H1 (cell line): ENCODE measurements around the gene PLEKHA1. TPM values are rescaled to one million over a fixed set of nuclear protein-coding genes. Genes with fewer than 3 reads are reported as not detected.

ENCODE experiments used
- BACH1 ChIP-seq: IDR thresholded peaks from 2 replicates; pipeline ENCODE4 v1.6.1; 2012; ENCODE audit warnings: low read length, improper control_type of control experiment
- BCL11A ChIP-seq, 2 experiments: IDR thresholded peaks; one replicate each; pipeline ENCODE4 v1.6.1; 2011; ENCODE audit warnings: low read depth in 2 of 2, low read length in 2 of 2, mild to moderate bottlenecking in 2 of 2
- CBX5 ChIP-seq: fragments of 300-800, 300-1000 bp; sonication (generic); IDR thresholded peaks from 2 replicates; pipeline ENCODE4 v1.7.1; 2016; ENCODE audit warnings: antibody characterized with exemption, low read length, low read depth
- CREB1 ChIP-seq: IDR thresholded peaks from 2 replicates; pipeline ENCODE4 v1.6.1; 2012; ENCODE audit warnings: inconsistent platforms
- FOSL1 ChIP-seq: IDR thresholded peaks from 2 replicates; pipeline ENCODE4 v1.6.1; 2011; ENCODE audit warnings: mild to moderate bottlenecking, low read depth, low read length, moderate library complexity; ENCODE audit not compliant: insufficient read depth
- MAFK ChIP-seq: IDR thresholded peaks from 2 replicates; pipeline ENCODE4 v1.6.1; 2012; ENCODE audit warnings: low read depth, mild to moderate bottlenecking, improper control_type of control experiment, low read length
- RBBP5 ChIP-seq: IDR thresholded peaks from 2 replicates; pipeline ENCODE4 v1.7.1; 2012; ENCODE audit warnings: low read depth, mild to moderate bottlenecking, inconsistent platforms, low read length, moderate library complexity, borderline replicate concordance
- SIRT6 ChIP-seq: IDR thresholded peaks from one replicate; pipeline ENCODE4 v1.7.1; 2012; ENCODE audit warnings: low read length, inconsistent platforms
- ZNF274 ChIP-seq: IDR thresholded peaks from 2 replicates; pipeline ENCODE4 v1.7.0; 2012; ENCODE audit warnings: low read length, borderline replicate concordance; ENCODE audit errors: extremely low read depth
- polyA plus RNA-seq, 7 experiments: library from polyadenylated mRNA; depleted of rRNA in 3 of 7; stranded (reverse) in 5 of 7; unstranded in 2 of 7; fragments of >200 nt in 5 of 7; fragments of 200-250 nt in 2 of 7; gene quantifications; 1 replicate in 5 of 7; 2 replicates in 1 of 7; 4 replicates in 1 of 7; pipeline versions ENCODE4 v1.2.1 to v1.2.3, GENCODE V29; 2011 to 2013; ENCODE audit warnings: missing spikeins in 2 of 7, mixed read lengths in 2 of 7
- total RNA-seq: library from RNA; stranded (reverse); fragmentation: NEBNext Ultra II Directional; extraction: Animal tissue kit (Norgen Biotek cat#: 25700); gene quantifications from 2 replicates; pipeline ENCODE4 v1.2.1, GENCODE V29; 2021

The PLEKHA1 gene
- total and polyA plus RNA-seq, 2 of the 8 experiments (the other 6 are each of a cell fraction or from before 2014, with no cell fraction given) = 15.6 to 39.7 TPM

DNA sequence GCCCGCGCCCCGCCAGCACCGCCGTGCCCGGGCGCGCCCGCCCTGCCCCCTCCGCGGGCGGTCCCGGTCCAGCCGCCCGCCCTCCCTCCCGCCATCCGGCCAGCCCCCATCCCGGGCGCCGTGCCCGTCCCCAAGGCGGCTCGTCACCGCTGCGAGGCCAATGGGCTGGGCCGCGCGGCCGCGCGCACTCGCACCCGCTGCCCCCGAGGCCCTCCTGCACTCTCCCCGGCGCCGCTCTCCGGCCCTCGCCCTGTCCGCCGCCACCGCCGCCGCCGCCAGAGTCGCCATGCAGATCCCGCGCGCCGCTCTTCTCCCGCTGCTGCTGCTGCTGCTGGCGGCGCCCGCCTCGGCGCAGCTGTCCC lies 86.8 kb downstream of the PLEKHA1 start, which contains the start of gene HTRA1 (continued):
- 0 out of 2 replicates have a peak, but pooled peaks have one; percentile 15 for TF ChIP-seq CREB1
- TF ChIP-seq RBBP5 = no peak
- no peak for TF ChIP-seq FOSL1
- no peak for TF ChIP-seq CBX5
- TF ChIP-seq BCL11A (IDR thresholded peaks at IDR 0.05; ENCODE audit: low read depth in 2 of 2, low read length in 2 of 2) = no peak
- no peak for TF ChIP-seq SIRT6
- no peak for TF ChIP-seq MAFK
- TF ChIP-seq BACH1 = no peak
- TF ChIP-seq ZNF274 = no peak
